PC-3 (cell line): ENCODE results near the gene NEURL3.

Experiments used
- CTCF ChIP-seq: fragments of 300-600 bp; sonication (generic); conservative IDR thresholded peaks from 2 replicates; pipeline ENCODE4 v1.5.1; 2017; ENCODE audit warnings: antibody characterized with exemption, low read depth, mild to moderate bottlenecking, low read length
- EZH2 ChIP-seq: fragments of 300-600 bp; sonication (generic); IDR thresholded peaks from one replicate; pipeline ENCODE4 v1.6.1; 2017; ENCODE audit warnings: antibody characterized with exemption, mild to moderate bottlenecking, low read length; ENCODE audit not compliant: unreplicated experiment

- no peak for TF ChIP-seq CTCF
- TF ChIP-seq EZH2 = no peak
Measured at GRCh38 chr2:96536445-96537065, 31.4 kb upstream of the NEURL3 start, which contains the start of gene ARID5A.
